ENCODE data around the gene FAM110C.

The FAM110C gene

DNA sequence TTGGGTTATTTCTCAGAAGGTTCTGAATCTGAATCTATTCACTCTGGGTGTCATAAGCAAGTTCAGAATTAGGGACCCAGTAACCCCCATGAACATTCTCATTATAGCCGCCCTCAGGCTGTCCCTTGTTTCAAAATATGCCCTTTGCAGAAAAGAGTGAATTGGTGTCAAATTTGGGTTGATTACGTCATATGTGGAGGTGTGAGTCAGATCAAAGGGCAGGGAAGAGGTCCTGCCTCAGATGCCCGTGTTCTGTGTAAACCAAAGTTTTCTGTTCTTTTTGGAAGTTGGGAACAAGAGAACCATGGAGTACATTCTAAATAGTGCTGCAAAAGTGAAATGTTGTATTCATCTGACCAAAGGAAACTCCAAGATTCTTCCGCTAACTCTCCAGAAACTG, 5.8 kb downstream of the FAM110C start:
- TF ChIP-seq, protein P1, sequence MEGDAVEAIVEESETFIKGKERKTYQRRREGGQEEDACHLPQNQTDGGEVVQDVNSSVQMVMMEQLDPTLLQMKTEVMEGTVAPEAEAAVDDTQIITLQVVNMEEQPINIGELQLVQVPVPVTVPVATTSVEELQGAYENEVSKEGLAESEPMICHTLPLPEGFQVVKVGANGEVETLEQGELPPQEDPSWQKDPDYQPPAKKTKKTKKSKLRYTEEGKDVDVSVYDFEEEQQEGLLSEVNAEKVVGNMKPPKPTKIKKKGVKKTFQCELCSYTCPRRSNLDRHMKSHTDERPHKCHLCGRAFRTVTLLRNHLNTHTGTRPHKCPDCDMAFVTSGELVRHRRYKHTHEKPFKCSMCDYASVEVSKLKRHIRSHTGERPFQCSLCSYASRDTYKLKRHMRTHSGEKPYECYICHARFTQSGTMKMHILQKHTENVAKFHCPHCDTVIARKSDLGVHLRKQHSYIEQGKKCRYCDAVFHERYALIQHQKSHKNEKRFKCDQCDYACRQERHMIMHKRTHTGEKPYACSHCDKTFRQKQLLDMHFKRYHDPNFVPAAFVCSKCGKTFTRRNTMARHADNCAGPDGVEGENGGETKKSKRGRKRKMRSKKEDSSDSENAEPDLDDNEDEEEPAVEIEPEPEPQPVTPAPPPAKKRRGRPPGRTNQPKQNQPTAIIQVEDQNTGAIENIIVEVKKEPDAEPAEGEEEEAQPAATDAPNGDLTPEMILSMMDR (IDR thresholded peaks at IDR 0.05; ENCODE audit: borderline replicate concordance, insufficient read depth, low read depth, low read length) = no peak
- H3K4me3 ChIP-seq (ENCODE audit: low read depth, low read length) = no peak overlapping the region

DNA sequence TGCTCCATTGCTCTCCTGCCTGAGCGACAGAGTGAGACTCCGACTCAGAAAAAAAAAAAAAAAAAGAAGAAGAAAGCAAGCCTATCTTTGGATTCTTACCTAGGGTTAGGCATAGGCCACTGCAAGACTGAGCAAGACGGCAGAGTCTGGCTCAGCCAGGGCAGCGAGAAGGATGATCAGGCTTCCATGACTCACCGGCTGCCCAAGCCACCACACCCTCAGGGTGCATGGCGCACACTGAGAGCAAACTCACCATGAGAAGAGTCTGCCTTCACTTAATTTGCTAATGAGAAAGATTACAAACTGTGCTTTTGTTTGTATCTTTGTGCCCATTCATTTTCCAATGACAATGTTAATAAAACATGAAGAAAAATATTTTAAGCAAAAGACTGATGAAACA, 8.2 kb downstream of the FAM110C start:
- no peak overlapping the region for H3K4me3 ChIP-seq (ENCODE audit: low read depth, low read length)
- TF ChIP-seq, protein P1 (IDR thresholded peaks at IDR 0.05; ENCODE audit: borderline replicate concordance, insufficient read depth, low read depth, low read length) = no peak

DNA sequence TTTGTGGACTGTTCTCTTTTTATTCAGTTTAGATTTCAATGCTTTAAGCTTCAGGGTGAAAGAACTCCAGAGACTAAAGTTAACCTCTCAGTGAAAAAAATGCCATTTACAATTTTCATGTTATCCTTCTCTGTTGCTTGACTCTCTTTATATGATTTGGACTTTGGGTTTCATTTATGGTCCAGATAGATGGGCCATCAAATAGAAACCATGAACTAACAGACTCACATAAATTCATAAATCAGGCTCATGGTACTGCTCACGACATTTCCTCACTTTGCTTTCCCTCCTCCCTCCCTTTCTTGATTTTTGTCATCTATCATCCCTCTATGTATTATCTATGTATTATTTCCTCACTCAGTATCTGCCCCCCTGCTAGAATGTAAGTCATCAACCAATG, 10.0 kb downstream of the FAM110C start:
- TF ChIP-seq, protein P1 (IDR thresholded peaks at IDR 0.05; ENCODE audit: borderline replicate concordance, insufficient read depth, low read depth, low read length) = no peak
- no peak overlapping the region for H3K4me3 ChIP-seq (ENCODE audit: low read depth, low read length)

DNA sequence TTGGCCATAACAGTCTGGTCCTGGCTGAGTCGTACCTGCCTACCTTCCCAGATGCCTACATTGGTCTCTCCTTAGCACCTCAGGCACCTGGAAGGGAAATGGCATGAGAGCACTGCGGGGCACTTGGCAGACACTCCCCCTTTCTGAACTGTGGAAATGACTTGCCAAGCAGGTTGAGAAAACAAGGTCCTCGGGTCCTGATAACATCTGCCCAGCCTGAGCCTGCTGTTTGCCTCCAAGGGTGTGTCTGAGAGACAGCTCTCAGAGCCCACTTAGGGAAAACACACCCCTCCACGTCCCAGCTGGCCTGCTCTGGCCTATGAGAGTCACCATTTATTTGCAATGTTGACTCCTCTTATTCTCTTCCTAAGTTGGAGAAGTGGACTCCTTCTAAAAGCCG, 10.5 kb downstream of the FAM110C start:
- no peak overlapping the region for H3K4me3 ChIP-seq (ENCODE audit: low read depth, low read length)
- TF ChIP-seq, protein P1 (IDR thresholded peaks at IDR 0.05; ENCODE audit: borderline replicate concordance, insufficient read depth, low read depth, low read length) = no peak

DNA sequence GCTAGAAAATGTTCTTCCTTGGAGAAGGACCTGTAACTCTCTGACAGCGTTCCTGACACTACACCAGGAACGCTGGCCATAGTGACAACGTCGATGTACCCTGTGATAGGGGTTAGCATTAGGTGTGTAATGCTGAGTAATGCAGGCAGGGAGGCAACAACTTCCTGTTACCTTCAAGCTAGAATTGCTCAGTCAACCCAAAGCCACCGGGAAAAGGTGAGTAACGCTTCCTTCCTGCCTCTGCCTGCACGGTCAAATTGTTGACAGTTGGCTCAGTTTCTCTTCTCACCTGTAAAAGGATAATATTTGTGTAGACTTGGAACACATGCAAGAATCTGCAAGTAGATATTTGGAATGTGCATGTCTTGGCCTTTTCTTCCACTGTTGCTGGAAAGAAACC, 12.7 kb downstream of the FAM110C start:
- TF ChIP-seq, protein P1 (IDR thresholded peaks at IDR 0.05; ENCODE audit: borderline replicate concordance, insufficient read depth, low read depth, low read length) = no peak
- H3K4me3 ChIP-seq (ENCODE audit: low read depth, low read length) = no peak overlapping the region

DNA sequence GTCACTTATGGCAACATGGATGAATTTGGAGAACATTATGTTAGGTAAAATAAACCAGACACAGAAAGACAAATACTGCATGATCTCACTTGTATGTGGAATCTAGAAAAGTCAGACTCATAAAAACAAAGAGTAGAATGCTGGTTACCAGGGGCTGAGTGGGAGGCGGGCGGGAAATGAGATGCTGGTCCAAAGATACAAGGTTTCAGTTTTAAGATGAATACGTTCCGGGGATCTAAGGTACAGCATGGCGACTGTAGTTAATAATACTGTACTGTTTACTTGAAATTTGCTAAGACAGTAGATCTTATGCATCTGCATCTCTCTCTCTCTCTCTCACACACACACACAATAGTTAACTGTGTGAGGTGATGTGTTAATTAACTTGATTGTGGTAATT, 14.2 kb downstream of the FAM110C start:
- TF ChIP-seq, protein P1 (IDR thresholded peaks at IDR 0.05; ENCODE audit: borderline replicate concordance, insufficient read depth, low read depth, low read length) = no peak

DNA sequence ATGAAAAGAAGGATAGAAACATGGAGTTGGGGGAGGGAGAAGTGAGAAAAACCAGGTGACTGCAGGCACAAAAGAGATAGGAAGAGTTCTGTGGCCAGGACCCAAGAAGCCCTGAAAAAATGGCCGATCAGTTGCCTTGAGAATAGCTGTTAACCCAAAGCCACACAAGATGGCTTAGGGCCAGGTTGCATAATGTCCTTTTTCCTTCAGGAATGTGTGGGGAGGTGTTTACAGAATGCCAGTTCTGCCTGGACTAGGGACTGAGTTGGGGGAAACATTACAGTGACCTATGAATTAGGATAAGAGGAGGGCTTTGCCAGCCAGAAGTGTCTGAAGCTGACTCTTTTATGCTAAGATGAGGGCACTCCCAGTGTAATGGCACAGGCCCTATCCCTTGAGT, 17.1 kb downstream of the FAM110C start:
- TF ChIP-seq, protein P1 (IDR thresholded peaks at IDR 0.05; ENCODE audit: borderline replicate concordance, insufficient read depth, low read depth, low read length) = no peak
- H3K4me3 ChIP-seq (ENCODE audit: low read depth, low read length) = no peak overlapping the region

More for the DNA sequence above, 14.2 kb downstream of the FAM110C start:
- H3K4me3 ChIP-seq (ENCODE audit: low read depth, low read length) = no peak overlapping the region
